ENCODE measurements around the gene FXYD4.

The FXYD4 gene

DNA sequence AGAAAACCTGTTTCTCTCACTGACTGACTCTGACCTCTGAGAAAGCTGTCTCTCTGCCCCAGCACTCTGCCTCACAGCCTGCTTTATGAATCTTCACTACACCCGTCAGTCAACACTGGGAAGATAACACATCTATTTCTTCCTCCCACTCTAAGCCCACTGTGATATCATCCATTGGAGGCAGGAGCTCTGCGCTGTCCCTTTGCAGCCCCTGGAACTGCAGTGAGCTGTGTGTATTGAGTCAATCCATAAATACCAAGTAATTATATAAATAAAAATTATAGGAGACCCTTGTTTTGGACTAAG lies 17.2 kb upstream of the FXYD4 start:
- DNase-seq (ENCODE audit: insufficient read length, low spot score) (no peak), FAIRE-seq (no peak)

DNA sequence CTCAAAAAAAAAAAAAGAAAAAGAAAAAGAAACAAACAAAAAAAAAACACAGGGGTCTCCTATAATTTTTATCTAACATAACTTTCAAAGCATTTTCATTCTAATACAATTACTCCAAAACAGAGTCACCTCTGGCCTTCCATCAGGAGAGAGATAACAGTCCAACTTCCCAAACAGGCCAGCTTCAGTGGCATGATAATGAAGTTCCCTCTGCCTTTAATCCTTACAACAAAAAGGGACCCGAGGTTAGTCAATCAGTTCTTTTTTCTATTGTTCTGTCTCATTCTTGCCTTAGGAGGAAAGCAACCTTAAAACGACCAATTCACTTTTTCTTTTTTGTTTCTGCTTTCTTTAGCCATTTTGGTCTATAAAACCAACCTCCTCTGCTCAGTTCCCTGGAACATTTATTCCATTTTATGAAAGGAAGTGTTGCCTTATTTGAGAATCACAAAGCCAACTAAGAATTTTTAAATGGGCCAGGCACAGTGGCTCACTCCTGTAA lies 16.5 kb upstream of the FXYD4 start:
- FAIRE-seq (no peak), DNase-seq (ENCODE audit: insufficient read length, low spot score) (no peak)
- TF ChIP-seq TAF1 (IDR thresholded peaks at IDR 0.05; ENCODE audit: low read depth, low read length) = no peak
- TF ChIP-seq POLR2A (IDR thresholded peaks at IDR 0.05; ENCODE audit: low read depth, low read length) = no peak
- TF ChIP-seq POU2F2 (IDR thresholded peaks at IDR 0.05; ENCODE audit: low read depth, low read length) = no peak
- TF ChIP-seq POLR2AphosphoS5 (IDR thresholded peaks at IDR 0.05; ENCODE audit: low read depth, low read length) = no peak
- no peak for TF ChIP-seq PAX5 (IDR thresholded peaks at IDR 0.05; ENCODE audit: insufficient read depth, low read length, severe bottlenecking)
- no peak for TF ChIP-seq SPI1 (IDR thresholded peaks at IDR 0.05; ENCODE audit: low read depth, low read length)

More for the DNA sequence above, 17.2 kb upstream of the FXYD4 start:
- TF ChIP-seq POLR2A (IDR thresholded peaks at IDR 0.05; ENCODE audit: low read depth, low read length) (no peak), POLR2AphosphoS5 (IDR thresholded peaks at IDR 0.05; ENCODE audit: low read depth, low read length) (no peak), PAX5 (IDR thresholded peaks at IDR 0.05; ENCODE audit: insufficient read depth, low read length, severe bottlenecking) (no peak), POU2F2 (IDR thresholded peaks at IDR 0.05; ENCODE audit: low read depth, low read length) (no peak), SPI1 (IDR thresholded peaks at IDR 0.05; ENCODE audit: low read depth, low read length) (no peak), TAF1 (IDR thresholded peaks at IDR 0.05; ENCODE audit: low read depth, low read length) (no peak)

DNA sequence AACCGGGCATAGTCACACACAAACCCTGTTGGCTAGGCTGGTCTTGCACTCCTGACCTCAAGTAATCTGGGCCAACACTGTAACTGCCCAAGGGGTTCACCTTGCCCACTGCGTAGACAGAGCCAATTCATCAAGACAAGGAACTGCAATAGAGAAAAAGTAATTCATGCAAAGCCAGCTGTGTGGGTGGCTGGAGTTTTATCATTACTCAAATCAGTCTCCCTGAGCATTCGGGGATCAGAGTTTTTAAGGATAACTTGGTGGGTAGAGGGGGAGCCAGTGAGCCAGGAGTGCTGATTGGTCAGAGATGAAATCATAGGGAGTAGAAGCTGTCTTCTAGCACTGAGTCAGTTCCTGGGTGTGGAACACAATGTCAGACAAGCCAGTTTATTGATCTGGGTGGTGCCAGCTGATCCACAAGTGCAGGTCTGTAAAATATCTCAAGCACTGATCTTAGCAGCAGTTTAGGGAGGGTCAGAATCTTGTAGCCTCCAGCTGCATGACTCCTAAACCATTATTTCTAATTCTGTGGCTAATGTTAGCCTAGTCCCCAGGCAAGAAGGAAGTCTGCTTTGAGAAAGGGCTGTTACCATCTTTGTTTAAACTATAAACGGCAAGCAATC lies 15.6 kb upstream of the FXYD4 start:
- no peak for TF ChIP-seq PAX5 (IDR thresholded peaks at IDR 0.05; ENCODE audit: insufficient read depth, low read length, severe bottlenecking)
- no peak for TF ChIP-seq TAF1 (IDR thresholded peaks at IDR 0.05; ENCODE audit: low read depth, low read length)
- FAIRE-seq = no peak
- no peak for DNase-seq (ENCODE audit: insufficient read length, low spot score)

DNA sequence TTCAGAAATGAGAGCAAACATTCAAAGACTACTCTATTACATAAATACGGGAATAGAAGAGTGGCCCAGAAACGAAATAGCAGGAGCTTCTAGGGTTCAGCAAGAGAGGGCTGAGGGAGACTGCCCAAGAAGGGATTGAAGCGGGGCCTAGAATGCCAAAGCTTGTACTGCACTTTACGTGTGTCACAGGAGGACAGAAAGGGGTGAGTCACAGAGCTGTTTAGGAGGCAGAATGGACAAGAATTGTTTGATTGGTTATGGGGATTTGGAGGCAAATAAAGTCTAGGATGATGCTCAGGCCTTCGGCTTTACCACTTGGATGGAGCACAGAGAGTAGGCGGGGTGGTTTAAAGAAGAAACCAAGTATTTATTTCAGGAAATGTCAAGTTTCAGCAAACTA lies 11.3 kb upstream of the FXYD4 start:
- TF ChIP-seq PAX5 (IDR thresholded peaks at IDR 0.05; ENCODE audit: insufficient read depth, low read length, severe bottlenecking) (no peak), SPI1 (IDR thresholded peaks at IDR 0.05; ENCODE audit: low read depth, low read length) (no peak), POLR2AphosphoS5 (IDR thresholded peaks at IDR 0.05; ENCODE audit: low read depth, low read length) (no peak), POU2F2 (IDR thresholded peaks at IDR 0.05; ENCODE audit: low read depth, low read length) (no peak)
- DNase-seq (ENCODE audit: insufficient read length, low spot score) = no peak
- FAIRE-seq = no peak

DNA sequence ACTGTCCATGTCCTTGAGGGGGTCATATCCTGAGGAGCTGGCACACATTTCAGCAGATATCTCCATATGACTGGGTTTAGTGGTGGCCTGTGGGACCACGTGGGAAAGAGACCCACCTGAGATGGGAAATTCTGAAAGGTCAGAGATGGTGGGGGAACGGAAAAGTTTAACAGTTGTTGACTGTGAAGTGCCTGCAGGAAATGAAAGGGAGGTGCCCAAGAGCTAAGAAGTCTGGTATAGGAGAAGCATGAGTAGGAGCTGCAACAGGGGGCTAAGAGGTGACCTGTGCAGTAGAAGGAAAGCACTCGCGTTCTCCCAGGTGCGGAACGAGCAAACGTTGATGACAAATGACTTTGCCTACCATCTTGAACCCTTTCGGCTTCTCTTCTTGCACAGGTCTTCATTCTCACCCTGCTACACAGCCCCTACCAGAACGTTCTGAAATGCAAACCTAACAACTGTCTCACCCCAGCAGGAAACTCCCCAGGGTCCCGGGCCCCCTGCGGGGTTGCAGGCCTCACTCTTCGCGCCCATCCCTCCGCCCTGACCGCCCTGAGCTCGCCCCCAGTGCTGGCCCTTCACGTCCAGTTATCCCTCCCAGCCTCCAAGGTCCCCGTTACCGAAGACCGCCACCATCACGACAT lies 9.8 kb upstream of the FXYD4 start:
- TF ChIP-seq POU2F2 (IDR thresholded peaks at IDR 0.05; ENCODE audit: low read depth, low read length) (no peak), SPI1 (IDR thresholded peaks at IDR 0.05; ENCODE audit: low read depth, low read length) (no peak), PAX5 (IDR thresholded peaks at IDR 0.05; ENCODE audit: insufficient read depth, low read length, severe bottlenecking) (no peak), POLR2A (IDR thresholded peaks at IDR 0.05; ENCODE audit: low read depth, low read length) (no peak), TAF1 (IDR thresholded peaks at IDR 0.05; ENCODE audit: low read depth, low read length) (no peak), POLR2AphosphoS5 (IDR thresholded peaks at IDR 0.05; ENCODE audit: low read depth, low read length) (no peak)
- DNase-seq (ENCODE audit: insufficient read length, low spot score) = no peak
- FAIRE-seq = peak; percentile 47

DNA sequence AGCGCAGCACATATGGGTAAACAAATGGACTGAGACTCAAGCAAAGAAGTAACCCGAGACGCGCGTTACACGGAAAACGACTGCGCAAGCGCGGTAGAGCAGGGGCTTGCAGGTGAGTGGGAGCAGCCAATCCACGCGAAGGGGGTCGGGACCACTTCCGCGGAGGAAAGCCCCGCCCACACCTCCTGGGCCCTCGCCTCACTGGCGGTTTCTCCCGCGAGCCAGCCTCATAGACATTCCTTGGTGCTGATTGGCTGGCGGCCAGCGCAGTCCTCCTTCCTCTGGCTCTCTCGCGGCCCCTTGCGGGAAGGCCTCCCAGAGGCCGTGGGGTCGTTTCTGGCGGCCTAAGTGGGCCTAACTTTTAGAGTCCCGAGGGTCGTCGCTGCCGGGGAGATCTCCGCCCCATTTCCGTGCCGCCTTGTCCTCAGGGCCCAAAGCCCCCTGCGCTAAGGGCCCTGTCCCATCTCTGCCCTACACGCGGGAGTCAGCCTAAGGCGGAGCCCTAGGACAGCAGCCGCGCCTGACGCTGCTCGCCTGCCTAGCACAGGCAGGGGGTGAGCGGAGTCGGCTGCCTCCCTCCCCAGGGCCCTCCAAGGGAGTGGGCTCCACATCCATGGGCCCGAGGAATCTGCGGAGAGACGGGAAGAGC lies 9.1 kb upstream of the FXYD4 start:
- FAIRE-seq (peak; percentile 99), DNase-seq (ENCODE audit: insufficient read length, low spot score) (peak; percentile 93)
- peak; percentile 42; the same call in 1 of the 2 replicates for TF ChIP-seq POLR2A (IDR thresholded peaks at IDR 0.05; ENCODE audit: low read depth, low read length)
- no peak; the same call in 1 of the 2 replicates for TF ChIP-seq TAF1 (IDR thresholded peaks at IDR 0.05; ENCODE audit: low read depth, low read length)
- no peak for TF ChIP-seq POU2F2 (IDR thresholded peaks at IDR 0.05; ENCODE audit: low read depth, low read length)
- peak; percentile 52 for TF ChIP-seq POLR2AphosphoS5 (IDR thresholded peaks at IDR 0.05; ENCODE audit: low read depth, low read length)
- TF ChIP-seq SPI1 (IDR thresholded peaks at IDR 0.05; ENCODE audit: low read depth, low read length) = peak; percentile 15; the same call in 1 of the 2 replicates

DNA sequence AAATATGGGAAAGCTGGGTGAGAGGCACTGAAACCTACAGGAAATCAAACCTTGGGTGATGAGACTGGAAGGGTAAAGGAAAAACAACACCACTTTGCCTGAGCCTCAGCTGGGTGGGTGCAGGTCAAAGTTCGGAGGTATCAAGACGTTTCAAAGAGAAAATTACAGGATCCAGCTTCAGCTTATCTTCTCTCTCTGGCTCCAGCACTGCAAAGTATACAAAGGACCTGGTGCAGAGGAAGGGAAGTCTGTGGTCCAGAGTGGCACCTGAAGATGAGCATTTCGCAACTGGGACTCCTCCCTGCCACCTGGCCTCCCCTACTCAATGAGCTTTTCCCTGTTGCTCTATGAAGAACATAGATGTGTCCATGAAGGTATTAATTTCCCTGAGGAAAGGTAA lies 6.4 kb upstream of the FXYD4 start:
- FAIRE-seq (no peak), DNase-seq (ENCODE audit: insufficient read length, low spot score) (no peak)
- TF ChIP-seq POLR2A (IDR thresholded peaks at IDR 0.05; ENCODE audit: low read depth, low read length) (no peak), POU2F2 (IDR thresholded peaks at IDR 0.05; ENCODE audit: low read depth, low read length) (no peak), POLR2AphosphoS5 (IDR thresholded peaks at IDR 0.05; ENCODE audit: low read depth, low read length) (no peak)

DNA sequence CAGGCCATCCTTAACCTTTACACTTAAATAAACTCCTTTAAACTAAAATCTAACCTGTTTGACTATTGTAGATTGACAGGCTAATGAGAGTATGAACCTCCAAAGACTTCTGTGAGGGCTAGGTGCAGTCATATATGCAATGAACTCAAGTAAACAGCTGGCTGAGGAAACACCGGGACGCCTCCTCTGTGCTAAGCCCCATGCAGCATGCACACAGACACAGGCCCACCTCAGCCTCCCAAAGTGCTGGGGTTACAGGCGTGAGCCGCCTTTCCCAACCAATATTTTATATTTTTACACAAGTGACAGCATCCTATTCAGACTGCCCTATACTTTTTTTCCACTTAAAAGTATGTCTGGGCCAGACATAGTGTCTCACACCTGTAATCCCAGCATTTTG lies 1.5 kb upstream of the FXYD4 start:
- no peak for TF ChIP-seq TAF1 (IDR thresholded peaks at IDR 0.05; ENCODE audit: low read depth, low read length)
- FAIRE-seq = no peak
- DNase-seq (ENCODE audit: insufficient read length, low spot score) = no peak

DNA sequence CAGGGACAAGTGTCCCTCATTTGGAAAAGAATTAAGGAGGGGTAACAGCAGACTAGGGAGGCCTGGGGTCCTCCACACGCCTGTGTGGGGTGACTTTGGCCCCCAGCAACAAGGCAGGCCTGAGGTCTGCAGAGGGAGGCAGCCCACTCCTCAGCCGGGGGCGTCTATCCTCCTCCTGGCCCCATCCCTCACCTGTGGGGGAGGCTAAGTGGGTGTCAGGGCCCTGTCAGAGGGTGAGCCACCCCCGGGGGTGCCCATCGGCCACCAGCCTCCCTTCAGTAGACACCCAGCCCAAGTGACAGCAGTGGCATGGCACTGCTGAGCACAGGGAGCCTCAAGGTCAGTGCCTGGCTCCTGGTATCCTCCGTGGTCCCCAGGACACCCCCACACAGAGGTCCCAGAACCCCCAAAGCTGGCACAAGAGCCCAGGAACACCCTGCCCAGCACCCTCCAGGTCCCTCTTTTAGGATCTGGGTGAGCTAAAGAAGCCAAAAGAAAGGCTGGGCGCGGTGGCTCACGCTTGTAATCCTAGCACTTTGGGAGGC lies 693 bp upstream of the FXYD4 start:
- no peak for FAIRE-seq
- DNase-seq (ENCODE audit: insufficient read length, low spot score) = no peak
- TF ChIP-seq SPI1 (IDR thresholded peaks at IDR 0.05; ENCODE audit: low read depth, low read length) = no peak
- TF ChIP-seq POLR2A (IDR thresholded peaks at IDR 0.05; ENCODE audit: low read depth, low read length) = no peak
- no peak for TF ChIP-seq POLR2AphosphoS5 (IDR thresholded peaks at IDR 0.05; ENCODE audit: low read depth, low read length)
- TF ChIP-seq TAF1 (IDR thresholded peaks at IDR 0.05; ENCODE audit: low read depth, low read length) = no peak
- no peak for TF ChIP-seq PAX5 (IDR thresholded peaks at IDR 0.05; ENCODE audit: insufficient read depth, low read length, severe bottlenecking)
- TF ChIP-seq POU2F2 (IDR thresholded peaks at IDR 0.05; ENCODE audit: low read depth, low read length) = no peak
